Stomach (tissue), 4 donors: ENCODE data around the gene LRMDA.

Experiments used
- EP300 ChIP-seq: sonication (generic); formaldehyde crosslinking; IDR thresholded peaks from one replicate; pipeline ENCODE4 v1.6.1; 2017; ENCODE audit warnings: antibody characterized with exemption
- POLR2A ChIP-seq, 4 donors: fragments of 450-650 bp; IDR thresholded peaks; one replicate each; pipeline ENCODE4 v1.6.1; 2016; ENCODE audit warnings: antibody characterized with exemption in 4 of 4, control low read depth in 2 of 4, mild to moderate bottlenecking in 1 of 4, moderate library complexity in 1 of 4
- POLR2AphosphoS5 ChIP-seq, 3 donors: sonication (generic); formaldehyde crosslinking; IDR thresholded peaks; one replicate each; pipeline ENCODE4 v1.6.1; 2016; ENCODE audit warnings: antibody characterized with exemption in 3 of 3
- TF ChIP-seq, protein P1 (sequence below), 7 experiments: fragments of 450-650 bp in 4 of 7; fragments of 200-600 bp in 3 of 7; sonication (generic) in 3 of 7; IDR thresholded peaks; one replicate each; pipeline ENCODE4 v1.5.1; 2016 to 2019; ENCODE audit warnings: antibody characterized with exemption in 7 of 7, control low read depth in 2 of 7, mild to moderate bottlenecking in 1 of 7

DNA sequence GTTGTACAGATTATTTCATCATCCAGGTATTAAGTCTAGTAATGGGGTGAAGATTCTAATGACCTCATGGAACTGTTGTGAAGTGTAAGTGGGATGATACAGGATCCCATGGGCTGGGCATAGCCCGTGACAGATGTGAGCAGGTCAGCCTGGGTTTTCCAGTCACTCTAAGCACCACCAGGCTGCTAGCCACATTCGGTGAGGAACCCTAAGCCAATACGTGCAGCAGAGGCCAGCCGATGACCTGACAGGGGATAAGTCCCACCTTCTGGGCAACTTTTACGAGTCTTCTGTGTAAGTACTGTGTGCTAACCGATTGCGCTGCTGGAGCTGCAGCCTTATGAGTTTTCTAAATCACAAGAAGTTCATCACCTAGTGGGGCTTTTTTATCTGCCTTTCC is 37.2 kb upstream of the LRMDA start:
- TF ChIP-seq, protein P1, sequence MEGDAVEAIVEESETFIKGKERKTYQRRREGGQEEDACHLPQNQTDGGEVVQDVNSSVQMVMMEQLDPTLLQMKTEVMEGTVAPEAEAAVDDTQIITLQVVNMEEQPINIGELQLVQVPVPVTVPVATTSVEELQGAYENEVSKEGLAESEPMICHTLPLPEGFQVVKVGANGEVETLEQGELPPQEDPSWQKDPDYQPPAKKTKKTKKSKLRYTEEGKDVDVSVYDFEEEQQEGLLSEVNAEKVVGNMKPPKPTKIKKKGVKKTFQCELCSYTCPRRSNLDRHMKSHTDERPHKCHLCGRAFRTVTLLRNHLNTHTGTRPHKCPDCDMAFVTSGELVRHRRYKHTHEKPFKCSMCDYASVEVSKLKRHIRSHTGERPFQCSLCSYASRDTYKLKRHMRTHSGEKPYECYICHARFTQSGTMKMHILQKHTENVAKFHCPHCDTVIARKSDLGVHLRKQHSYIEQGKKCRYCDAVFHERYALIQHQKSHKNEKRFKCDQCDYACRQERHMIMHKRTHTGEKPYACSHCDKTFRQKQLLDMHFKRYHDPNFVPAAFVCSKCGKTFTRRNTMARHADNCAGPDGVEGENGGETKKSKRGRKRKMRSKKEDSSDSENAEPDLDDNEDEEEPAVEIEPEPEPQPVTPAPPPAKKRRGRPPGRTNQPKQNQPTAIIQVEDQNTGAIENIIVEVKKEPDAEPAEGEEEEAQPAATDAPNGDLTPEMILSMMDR (IDR thresholded peaks at IDR 0.05): no peak
- TF ChIP-seq POLR2AphosphoS5 (IDR thresholded peaks at IDR 0.05): no peak
- TF ChIP-seq EP300: no peak
- no peak for TF ChIP-seq POLR2A (IDR thresholded peaks at IDR 0.05)
